Fibroblast of lung (primary cell): ENCODE measurements around the gene EPHA8. TPM values are rescaled to one million over a fixed set of nuclear protein-coding genes. Genes with fewer than 3 reads are reported as not detected.

Experiments
- DNase-seq, 2 donors: peaks; one replicate each; pipeline versions ENCODE4 v3.0.0 to v3.0.0-alpha.2; 2010; ENCODE audit warnings: low read depth in 2 of 2
- H2AFZ ChIP-seq: 2 replicates; pipeline ENCODE4 v1.5.1; 2012; ENCODE audit warnings: low read length, control low read depth, inconsistent platforms
- H3K27ac ChIP-seq: 2 replicates; pipeline ENCODE4 v1.5.1; 2011; ENCODE audit warnings: low read length, control low read depth; ENCODE audit not compliant: insufficient read depth
- H3K27me3 ChIP-seq: 2 replicates; pipeline ENCODE4 v1.5.1; 2011; ENCODE audit warnings: mild to moderate bottlenecking, low read length; ENCODE audit not compliant: control insufficient read depth, insufficient read depth
- H3K36me3 ChIP-seq: 2 replicates; pipeline ENCODE4 v1.5.1; 2011; ENCODE audit warnings: low read length; ENCODE audit not compliant: control insufficient read depth, insufficient read depth
- H3K4me1 ChIP-seq: 2 replicates; pipeline ENCODE4 v1.5.1; 2011; ENCODE audit warnings: low read length; ENCODE audit not compliant: control insufficient read depth, insufficient read depth; ENCODE audit errors: extremely low read depth
- H3K4me2 ChIP-seq: 2 replicates; pipeline ENCODE4 v1.5.1; 2011; ENCODE audit warnings: low read length, control low read depth; ENCODE audit not compliant: insufficient read depth; ENCODE audit errors: extremely low read depth
- H3K4me3 ChIP-seq, 4 experiments: fragments of 200-600 bp in 1 of 4; sonication (generic) in 1 of 4; replicated peaks in 1 of 4; 2 replicates each; pipeline ENCODE4 v1.5.1; 2011 to 2016; ENCODE audit warnings: low read length in 4 of 4, low read depth in 3 of 4, mild to moderate bottlenecking in 3 of 4, control low read depth in 2 of 4, inconsistent platforms in 1 of 4, mixed read lengths in 1 of 4; ENCODE audit not compliant: insufficient read depth in 1 of 4; ENCODE audit errors: control extremely low read depth in 1 of 4
- H3K79me2 ChIP-seq: 2 replicates; pipeline ENCODE4 v1.5.1; 2012; ENCODE audit warnings: mild to moderate bottlenecking, low read length, inconsistent platforms; ENCODE audit not compliant: control insufficient read depth, insufficient read depth
- H3K9ac ChIP-seq: 2 replicates; pipeline ENCODE4 v1.5.1; 2011; ENCODE audit warnings: mild to moderate bottlenecking, low read length, control low read depth; ENCODE audit not compliant: insufficient read depth
- H3K9me3 ChIP-seq: 2 replicates; pipeline ENCODE4 v1.5.1; 2012; ENCODE audit warnings: low read depth, low read length; ENCODE audit not compliant: control insufficient read depth, insufficient read depth
- H4K20me1 ChIP-seq: 2 replicates; pipeline ENCODE4 v1.5.1; 2011; ENCODE audit warnings: low read length; ENCODE audit not compliant: control insufficient read depth, insufficient read depth; ENCODE audit errors: extremely low read depth
- CTCF ChIP-seq, 2 donors: IDR thresholded peaks in 1 of 2; conservative IDR thresholded peaks in 1 of 2; 1 replicate in 1 of 2; 2 replicates in 1 of 2; pipeline ENCODE4 v1.5.1; 2011 to 2012; ENCODE audit warnings: low read length in 2 of 2, control low read depth in 1 of 2, inconsistent platforms in 1 of 2, low read depth in 1 of 2, mild to moderate bottlenecking in 1 of 2
- EZH2 ChIP-seq: IDR thresholded peaks from 2 replicates; pipeline ENCODE4 v1.5.1; 2012; ENCODE audit warnings: low read length, control low read depth, mild to moderate bottlenecking; ENCODE audit errors: missing control alignments
- polyA plus RNA-seq, 2 donors: library from polyadenylated mRNA; depleted of rRNA in 1 of 2; stranded (reverse) in 1 of 2; unstranded in 1 of 2; fragments of >200 nt; gene quantifications; 2 replicates each; pipeline ENCODE4 v1.2.1, GENCODE V29; 2011 to 2012; ENCODE audit warnings: missing spikeins in 1 of 2
- total RNA-seq: library from RNA; depleted of rRNA; stranded (reverse); fragments of >200 nt; gene quantifications from 2 replicates; pipeline ENCODE4 v1.2.1, GENCODE V29; 2014

The EPHA8 gene
- total and polyA plus RNA-seq, 2 donors (not counting 1 experiment from before 2014, with no cell fraction given), result not detected

- H3K36me3 ChIP-seq, result no peaks in the 10 kb centered on the region
- peaks cover 25% of the 10 kb centered on the region for H3K27me3 ChIP-seq
- H3K79me2 ChIP-seq, result no peaks in the 10 kb centered on the region
- no peak for TF ChIP-seq CTCF (conservative IDR thresholded peaks at IDR 0.05 in 1 of 2, IDR thresholded peaks at IDR 0.05 in 1 of 2; ENCODE audit: low read depth in 1 of 2, low read length in 2 of 2)
- TF ChIP-seq EZH2, result no peak
- H3K9me3 ChIP-seq, result no peaks in the 10 kb centered on the region
- no peak overlapping the region for H3K9ac ChIP-seq
- H3K27ac ChIP-seq, result no peak overlapping the region
- H3K4me2 ChIP-seq, result no peak overlapping the region
- no peak overlapping the region for H3K4me3 ChIP-seq
- H2AFZ ChIP-seq, result no peak overlapping the region
- no peak for DNase-seq
- H4K20me1 ChIP-seq, result no peaks in the 10 kb centered on the region
- H3K4me1 ChIP-seq, result no peaks in the 10 kb centered on the region
These were observed 50.7 kb downstream of the EPHA8 start for GRCh38 chr1:22613951-22614350.

- H4K20me1 ChIP-seq, result no peaks in the 10 kb centered on the region
- H3K79me2 ChIP-seq, result no peaks in the 10 kb centered on the region
- no peaks in the 10 kb centered on the region for H3K9me3 ChIP-seq
- TF ChIP-seq CTCF (conservative IDR thresholded peaks at IDR 0.05 in 1 of 2, IDR thresholded peaks at IDR 0.05 in 1 of 2; ENCODE audit: low read depth in 1 of 2, low read length in 2 of 2) (no peak), EZH2 (no peak)
- no peak overlapping the region for H3K9ac ChIP-seq
- H3K27ac ChIP-seq, result no peak overlapping the region
- H3K36me3 ChIP-seq, result no peaks in the 10 kb centered on the region
- no peaks in the 10 kb centered on the region for H3K4me1 ChIP-seq
- no peak overlapping the region for H3K4me2 ChIP-seq
- DNase-seq, result no peak
- peaks cover 29% of the 10 kb centered on the region for H3K27me3 ChIP-seq
- H3K4me3 ChIP-seq, result no peak overlapping the region
- H2AFZ ChIP-seq, result no peak overlapping the region
These were observed 52.6 kb downstream of the EPHA8 start for GRCh38 chr1:22615886-22616285.

GRCh38 chr1:22616571-22616970, 53.3 kb downstream of the EPHA8 start:
- no peaks in the 10 kb centered on the region for H3K4me1 ChIP-seq
- H3K4me3 ChIP-seq, result no peak overlapping the region
- H3K9ac ChIP-seq, result no peak overlapping the region
- DNase-seq, result no peak
- no peak overlapping the region for H3K4me2 ChIP-seq
- no peak overlapping the region for H3K27ac ChIP-seq
- no peaks in the 10 kb centered on the region for H4K20me1 ChIP-seq
- H2AFZ ChIP-seq, result no peak overlapping the region
- no peaks in the 10 kb centered on the region for H3K36me3 ChIP-seq
- H3K79me2 ChIP-seq, result no peaks in the 10 kb centered on the region
- H3K27me3 ChIP-seq, result peaks cover 29% of the 10 kb centered on the region
- no peak for TF ChIP-seq CTCF (conservative IDR thresholded peaks at IDR 0.05 in 1 of 2, IDR thresholded peaks at IDR 0.05 in 1 of 2; ENCODE audit: low read depth in 1 of 2, low read length in 2 of 2)
- TF ChIP-seq EZH2, result no peak
- H3K9me3 ChIP-seq, result no peaks in the 10 kb centered on the region
